Astrocyte (in vitro differentiated cells and primary cell): ENCODE results near the gene FRMD4B. TPM values are rescaled to one million over a fixed set of nuclear protein-coding genes. Genes with fewer than 3 reads are reported as not detected.

ENCODE experiments used
- DNase-seq: peaks from one replicate; pipeline ENCODE4 v3.0.0-alpha.2; 2010; ENCODE audit warnings: low read depth
- FAIRE-seq: peaks from 2 replicates; lab custom pipeline; 2011; peaks lifted over from hg19 to GRCh38; lab: Jason Lieb, UNC
- H2AFZ ChIP-seq: 2 replicates; pipeline ENCODE4 v1.6.0; 2012; ENCODE audit warnings: low read depth, low read length, inconsistent platforms
- H3K27ac ChIP-seq: 2 replicates; pipeline ENCODE4 v1.5.1; 2011; ENCODE audit warnings: low read depth, low read length, inconsistent platforms
- H3K27me3 ChIP-seq: 2 replicates; pipeline ENCODE4 v1.6.0; 2011; ENCODE audit warnings: low read length, inconsistent platforms; ENCODE audit not compliant: insufficient read depth
- H3K36me3 ChIP-seq: 2 replicates; pipeline ENCODE4 v1.5.1; 2011; ENCODE audit warnings: low read length, inconsistent platforms; ENCODE audit not compliant: insufficient read depth
- H3K4me1 ChIP-seq: 2 replicates; pipeline ENCODE4 v1.5.1; 2011; ENCODE audit warnings: low read length, inconsistent platforms; ENCODE audit not compliant: insufficient read depth
- H3K4me2 ChIP-seq: 2 replicates; pipeline ENCODE4 v1.6.0; 2012; ENCODE audit warnings: low read length, inconsistent platforms
- H3K4me3 ChIP-seq: 2 replicates; pipeline ENCODE4 v1.5.1; 2011; ENCODE audit warnings: low read depth, mild to moderate bottlenecking, low read length, inconsistent platforms; ENCODE audit not compliant: insufficient read depth
- H3K79me2 ChIP-seq: 2 replicates; pipeline ENCODE4 v1.6.0; 2012; ENCODE audit warnings: mild to moderate bottlenecking, low read length, inconsistent platforms; ENCODE audit not compliant: insufficient read depth
- H3K9ac ChIP-seq: 2 replicates; pipeline ENCODE4 v1.6.0; 2012; ENCODE audit warnings: mild to moderate bottlenecking, low read length, inconsistent platforms
- H3K9me3 ChIP-seq: 2 replicates; pipeline ENCODE4 v1.5.1; 2012; ENCODE audit warnings: low read depth, mild to moderate bottlenecking, low read length, inconsistent platforms; ENCODE audit not compliant: insufficient read depth
- H4K20me1 ChIP-seq: 2 replicates; pipeline ENCODE4 v1.6.0; 2012; ENCODE audit warnings: low read length, inconsistent platforms; ENCODE audit not compliant: insufficient read depth
- H3K27ac Mint-ChIP-seq: one replicate; pipeline ENCODE4 v1.8.0; 2021; ENCODE audit warnings: mild to moderate bottlenecking, mixed read lengths; ENCODE audit not compliant: unreplicated experiment
- H3K27me3 Mint-ChIP-seq: one replicate; pipeline ENCODE4 v1.8.0; 2021; ENCODE audit warnings: low read depth, mixed read lengths; ENCODE audit not compliant: unreplicated experiment
- H3K36me3 Mint-ChIP-seq: one replicate; pipeline ENCODE4 v1.8.0; 2021; ENCODE audit warnings: low read depth, mixed read lengths; ENCODE audit not compliant: unreplicated experiment
- H3K4me1 Mint-ChIP-seq: one replicate; pipeline ENCODE4 v1.8.0; 2021; ENCODE audit warnings: low read depth, mixed read lengths; ENCODE audit not compliant: unreplicated experiment
- H3K4me3 Mint-ChIP-seq: one replicate; pipeline ENCODE4 v1.8.0; 2021; ENCODE audit warnings: mild to moderate bottlenecking, moderate library complexity, mixed read lengths; ENCODE audit not compliant: unreplicated experiment
- H3K9me3 Mint-ChIP-seq: one replicate; pipeline ENCODE4 v1.8.0; 2021; ENCODE audit warnings: mild to moderate bottlenecking, mixed read lengths; ENCODE audit not compliant: unreplicated experiment
- EZH2 ChIP-seq: IDR thresholded peaks from 2 replicates; pipeline ENCODE4 v1.6.1; 2012; ENCODE audit warnings: mild to moderate bottlenecking, low read length, inconsistent platforms; ENCODE audit not compliant: insufficient read depth
- total RNA-seq: library from RNA; stranded (reverse); gene quantifications from 2 replicates; pipeline ENCODE4 v1.2.1, GENCODE V29; 2021
- TF ChIP-seq, protein P1 (sequence below): IDR thresholded peaks from 2 replicates; pipeline ENCODE4 v1.5.1; 2011; ENCODE audit warnings: low read depth, mild to moderate bottlenecking, inconsistent platforms, low read length, moderate library complexity; ENCODE audit not compliant: insufficient read depth

Gene FRMD4B
- total RNA-seq, 1 donor from 2014 or later = 9.2 TPM

DNA sequence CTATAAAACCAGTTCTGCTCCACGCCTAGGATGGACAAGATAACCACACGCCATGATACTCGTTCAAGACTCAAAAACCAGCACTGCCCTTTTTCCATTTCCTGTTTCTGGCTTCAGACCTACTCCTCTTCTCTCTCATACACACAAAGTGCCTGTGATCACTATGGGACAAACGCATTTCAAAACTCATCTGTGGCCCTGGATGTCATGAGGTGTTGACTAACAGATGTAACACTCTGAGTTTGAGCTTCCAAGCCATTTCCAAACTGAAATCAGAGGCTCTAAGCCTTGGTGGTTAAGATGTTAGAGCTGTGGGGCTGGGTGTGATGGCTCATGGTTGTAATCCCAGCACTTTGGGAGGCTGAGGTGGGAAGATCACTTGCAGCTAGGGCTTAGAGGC, 207.8 kb downstream of the FRMD4B start:
- no peaks in the 10 kb centered on the region for H3K9me3 ChIP-seq
- Mint-ChIP-seq H3K4me1 (peaks cover 36% of the 10 kb centered on the region), H3K27ac (no peak overlapping the region), H3K36me3 (peaks cover 10% of the 10 kb centered on the region), H3K4me3 (no peak overlapping the region), H3K27me3 (no peaks in the 10 kb centered on the region), H3K9me3 (peaks cover 3% of the 10 kb centered on the region)
- peaks cover 25% of the 10 kb centered on the region for H3K4me1 ChIP-seq
- no peak overlapping the region for H3K9ac ChIP-seq
- H3K4me2 ChIP-seq = no peak overlapping the region
- no peaks in the 10 kb centered on the region for H4K20me1 ChIP-seq
- H3K27ac ChIP-seq = no peak overlapping the region
- FAIRE-seq (no peak), DNase-seq (no peak)
- H3K27me3 ChIP-seq = no peaks in the 10 kb centered on the region
- no peak for TF ChIP-seq EZH2
- TF ChIP-seq, protein P1, sequence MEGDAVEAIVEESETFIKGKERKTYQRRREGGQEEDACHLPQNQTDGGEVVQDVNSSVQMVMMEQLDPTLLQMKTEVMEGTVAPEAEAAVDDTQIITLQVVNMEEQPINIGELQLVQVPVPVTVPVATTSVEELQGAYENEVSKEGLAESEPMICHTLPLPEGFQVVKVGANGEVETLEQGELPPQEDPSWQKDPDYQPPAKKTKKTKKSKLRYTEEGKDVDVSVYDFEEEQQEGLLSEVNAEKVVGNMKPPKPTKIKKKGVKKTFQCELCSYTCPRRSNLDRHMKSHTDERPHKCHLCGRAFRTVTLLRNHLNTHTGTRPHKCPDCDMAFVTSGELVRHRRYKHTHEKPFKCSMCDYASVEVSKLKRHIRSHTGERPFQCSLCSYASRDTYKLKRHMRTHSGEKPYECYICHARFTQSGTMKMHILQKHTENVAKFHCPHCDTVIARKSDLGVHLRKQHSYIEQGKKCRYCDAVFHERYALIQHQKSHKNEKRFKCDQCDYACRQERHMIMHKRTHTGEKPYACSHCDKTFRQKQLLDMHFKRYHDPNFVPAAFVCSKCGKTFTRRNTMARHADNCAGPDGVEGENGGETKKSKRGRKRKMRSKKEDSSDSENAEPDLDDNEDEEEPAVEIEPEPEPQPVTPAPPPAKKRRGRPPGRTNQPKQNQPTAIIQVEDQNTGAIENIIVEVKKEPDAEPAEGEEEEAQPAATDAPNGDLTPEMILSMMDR = no peak
- no peaks in the 10 kb centered on the region for H3K36me3 ChIP-seq
- no peaks in the 10 kb centered on the region for H3K79me2 ChIP-seq
- H3K4me3 ChIP-seq = no peak overlapping the region
- H2AFZ ChIP-seq = no peak overlapping the region

DNA sequence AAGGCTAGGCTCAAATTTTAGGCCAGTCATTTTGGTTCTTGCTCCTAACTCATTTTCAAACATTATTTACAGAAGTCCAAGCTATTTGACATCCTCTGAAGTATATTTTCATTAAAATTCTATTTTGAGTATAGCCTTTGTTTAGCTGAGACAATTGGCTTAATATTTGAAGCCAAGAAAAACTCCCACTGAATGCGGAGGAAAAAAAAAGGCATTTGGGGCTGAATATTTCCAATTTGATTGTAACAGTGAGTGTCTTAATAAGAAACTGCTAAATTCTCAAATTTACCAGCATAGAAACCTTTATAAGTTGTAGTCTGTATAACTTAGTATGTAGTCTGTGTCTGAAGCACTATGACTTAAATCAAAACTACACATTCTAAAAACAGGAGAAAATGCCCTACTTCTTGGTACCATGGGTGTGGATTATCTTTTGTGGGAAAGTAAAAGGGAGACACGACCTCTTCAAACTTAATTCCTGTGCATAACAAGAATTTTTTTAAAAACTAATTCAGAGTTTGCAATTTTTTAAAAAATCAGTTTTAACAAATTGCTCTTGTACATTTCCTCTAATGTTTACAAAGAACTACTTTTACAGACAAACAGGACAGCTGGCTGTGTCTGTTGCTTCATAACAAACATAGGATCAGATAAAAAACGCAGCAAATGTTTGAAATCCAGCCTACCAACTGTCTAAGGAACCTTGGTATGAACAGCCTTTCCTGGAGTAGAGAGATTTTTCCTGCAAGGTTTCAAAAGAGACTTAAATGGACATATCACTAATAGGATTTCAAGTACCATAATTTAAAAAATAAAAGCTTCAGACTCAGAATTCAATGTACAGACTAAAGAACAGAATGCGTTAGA, 210.8 kb downstream of the FRMD4B start:
- no peaks in the 10 kb centered on the region for H3K9me3 ChIP-seq
- no peak for TF ChIP-seq EZH2
- TF ChIP-seq, protein P1 = no peak
- no peak overlapping the region for H3K4me3 ChIP-seq
- no peaks in the 10 kb centered on the region for H3K27me3 Mint-ChIP-seq
- no peak overlapping the region for H3K4me2 ChIP-seq
- H3K4me3 Mint-ChIP-seq = no peak overlapping the region
- peaks cover 5% of the 10 kb centered on the region for H3K4me1 ChIP-seq
- peaks cover 13% of the 10 kb centered on the region for H3K4me1 Mint-ChIP-seq
- no peak for DNase-seq
- H2AFZ ChIP-seq = no peak overlapping the region
- H3K27ac ChIP-seq = no peak overlapping the region
- no peak overlapping the region for H3K27ac Mint-ChIP-seq
- no peaks in the 10 kb centered on the region for H3K27me3 ChIP-seq
- no peaks in the 10 kb centered on the region for H3K79me2 ChIP-seq
- H3K9ac ChIP-seq = no peak overlapping the region
- H4K20me1 ChIP-seq = no peaks in the 10 kb centered on the region
- H3K36me3 ChIP-seq = no peaks in the 10 kb centered on the region
- no peak for FAIRE-seq
- peaks cover 8% of the 10 kb centered on the region for H3K36me3 Mint-ChIP-seq
- H3K9me3 Mint-ChIP-seq = no peaks in the 10 kb centered on the region

DNA sequence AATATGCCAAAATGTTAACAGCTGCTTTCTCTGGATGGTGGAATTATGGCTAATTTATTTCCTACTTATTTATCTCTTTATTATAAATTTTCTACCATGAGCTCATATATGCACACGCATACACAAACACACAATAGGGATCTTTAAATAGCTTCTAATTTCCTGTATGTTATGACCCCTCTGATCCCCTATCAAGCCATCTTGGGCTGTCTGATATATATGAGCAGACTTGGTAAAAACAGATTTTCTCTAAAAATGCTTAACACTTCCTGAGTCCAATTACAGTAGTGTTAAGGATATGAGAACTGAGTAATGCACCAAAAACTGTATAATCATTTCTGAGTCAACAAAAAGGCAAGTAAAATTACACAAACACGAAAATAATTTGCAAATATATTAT, 211.4 kb downstream of the FRMD4B start:
- H2AFZ ChIP-seq = no peak overlapping the region
- FAIRE-seq (no peak), DNase-seq (no peak)
- Mint-ChIP-seq H3K36me3 (peaks cover 8% of the 10 kb centered on the region), H3K27ac (no peak overlapping the region), H3K9me3 (no peaks in the 10 kb centered on the region), H3K4me1 (peaks cover 10% of the 10 kb centered on the region), H3K27me3 (no peaks in the 10 kb centered on the region), H3K4me3 (no peak overlapping the region)
- TF ChIP-seq, protein P1 = no peak
- no peak for TF ChIP-seq EZH2
- no peaks in the 10 kb centered on the region for H3K36me3 ChIP-seq
- no peak overlapping the region for H3K9ac ChIP-seq
- no peaks in the 10 kb centered on the region for H3K79me2 ChIP-seq
- no peaks in the 10 kb centered on the region for H3K9me3 ChIP-seq
- peaks cover 5% of the 10 kb centered on the region for H3K4me1 ChIP-seq
- H3K4me3 ChIP-seq = no peak overlapping the region
- no peak overlapping the region for H3K4me2 ChIP-seq
- no peak overlapping the region for H3K27ac ChIP-seq
- H4K20me1 ChIP-seq = no peaks in the 10 kb centered on the region
- no peaks in the 10 kb centered on the region for H3K27me3 ChIP-seq
